Activated CD4-positive, CD25-positive, alpha-beta regulatory T cell treated with anti-CD3 and anti-CD28 coated beads, Interleukin-2, amount 50 U/mL, for 16 hours (primary cell): ENCODE data around the gene MAD1L1.

ENCODE experiments used
- DNase-seq: peaks from one replicate; pipeline ENCODE4 v3.0.0-alpha.2; 2020; ENCODE audit warnings: low read depth, low spot score

The MAD1L1 gene

DNA sequence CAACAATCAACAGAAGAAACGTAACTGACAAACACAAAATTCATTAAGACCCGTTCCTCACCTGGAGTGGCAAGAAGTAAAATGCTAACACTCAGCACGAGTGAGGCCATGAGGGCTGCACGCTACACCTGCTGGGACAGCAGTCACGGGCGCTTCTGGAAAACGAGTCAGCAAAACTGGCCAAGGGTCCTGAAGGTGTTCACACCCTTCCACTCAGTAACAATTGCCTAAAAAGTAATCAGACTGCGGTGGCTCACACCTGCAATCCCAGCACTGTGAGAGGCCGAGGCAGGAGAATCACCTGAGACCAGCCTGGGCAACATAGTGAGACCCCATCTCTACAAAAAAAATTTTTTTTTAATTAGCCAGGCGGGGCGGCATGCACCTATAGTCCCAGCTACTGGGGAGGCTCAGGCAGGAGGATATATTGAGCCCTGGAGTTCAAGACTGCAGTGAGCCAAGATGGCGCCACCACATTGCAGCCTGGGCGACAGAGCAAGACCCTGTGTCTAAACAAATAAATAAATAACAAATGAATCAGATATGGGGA lies 199.1 kb downstream of the MAD1L1 start:
- no peak for DNase-seq

GRCh38 chr7:2032876-2033407 lies 199.8 kb downstream of the MAD1L1 start:
- DNase-seq = no peak

DNA sequence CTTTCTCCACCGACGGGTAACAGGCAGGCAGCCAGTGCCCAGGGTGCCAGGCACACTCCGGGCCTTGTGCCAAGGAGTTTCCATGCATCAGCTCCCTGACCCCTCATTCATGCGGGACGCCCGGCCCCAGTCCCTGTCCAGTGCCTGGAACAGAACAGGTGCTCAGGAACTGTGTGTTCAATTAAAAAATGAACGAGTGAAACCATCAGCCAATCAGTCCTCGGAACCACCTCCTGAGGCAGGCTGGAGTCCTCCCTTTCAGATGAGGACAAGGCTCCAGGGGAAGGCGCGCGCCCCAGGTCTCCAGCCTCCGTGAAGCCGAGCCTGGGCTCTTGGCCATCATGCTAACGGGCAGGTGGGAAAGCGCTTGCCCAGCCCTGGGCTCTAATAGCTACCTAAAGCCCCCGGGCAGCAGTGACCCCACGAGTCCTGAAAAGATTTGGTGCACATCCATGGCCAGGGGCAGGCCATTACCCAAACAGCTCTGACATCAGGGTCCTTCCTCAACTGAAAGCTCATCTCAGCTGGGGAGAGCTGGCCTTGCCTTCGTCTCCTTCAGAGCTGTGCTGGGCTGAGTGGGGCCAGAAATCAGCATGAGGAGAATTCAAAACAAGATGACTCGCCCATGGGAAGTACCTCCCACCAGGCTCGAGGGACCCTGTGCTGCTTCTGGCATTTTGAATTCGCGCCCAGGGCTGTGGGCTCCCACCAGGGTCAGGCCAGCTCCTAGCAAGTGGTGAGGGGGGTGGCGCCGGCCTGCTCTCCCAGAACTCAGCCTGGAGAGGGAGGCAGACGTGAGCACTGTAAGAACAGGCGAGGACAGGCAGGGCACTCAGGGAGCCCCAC lies 200.5 kb downstream of the MAD1L1 start:
- no peak for DNase-seq

DNA sequence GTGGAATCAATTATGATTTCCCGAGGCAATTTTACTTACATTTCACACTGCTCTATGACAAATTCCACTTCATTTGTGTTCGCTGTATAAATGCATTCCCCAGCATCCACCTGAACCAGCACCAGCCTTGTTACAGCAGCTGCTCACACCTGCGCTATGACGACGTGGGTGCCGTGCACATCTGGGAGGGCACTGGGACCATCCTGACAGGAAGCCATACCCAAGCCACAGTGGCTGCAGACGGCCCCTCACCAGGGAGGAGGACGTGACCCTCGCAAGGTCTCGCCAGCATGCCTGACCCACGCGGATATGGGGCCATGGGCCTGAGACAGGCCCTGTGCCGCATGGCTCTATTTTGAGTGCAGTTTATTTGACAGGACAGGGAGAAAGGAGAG lies 201.3 kb downstream of the MAD1L1 start:
- no peak for DNase-seq

DNA sequence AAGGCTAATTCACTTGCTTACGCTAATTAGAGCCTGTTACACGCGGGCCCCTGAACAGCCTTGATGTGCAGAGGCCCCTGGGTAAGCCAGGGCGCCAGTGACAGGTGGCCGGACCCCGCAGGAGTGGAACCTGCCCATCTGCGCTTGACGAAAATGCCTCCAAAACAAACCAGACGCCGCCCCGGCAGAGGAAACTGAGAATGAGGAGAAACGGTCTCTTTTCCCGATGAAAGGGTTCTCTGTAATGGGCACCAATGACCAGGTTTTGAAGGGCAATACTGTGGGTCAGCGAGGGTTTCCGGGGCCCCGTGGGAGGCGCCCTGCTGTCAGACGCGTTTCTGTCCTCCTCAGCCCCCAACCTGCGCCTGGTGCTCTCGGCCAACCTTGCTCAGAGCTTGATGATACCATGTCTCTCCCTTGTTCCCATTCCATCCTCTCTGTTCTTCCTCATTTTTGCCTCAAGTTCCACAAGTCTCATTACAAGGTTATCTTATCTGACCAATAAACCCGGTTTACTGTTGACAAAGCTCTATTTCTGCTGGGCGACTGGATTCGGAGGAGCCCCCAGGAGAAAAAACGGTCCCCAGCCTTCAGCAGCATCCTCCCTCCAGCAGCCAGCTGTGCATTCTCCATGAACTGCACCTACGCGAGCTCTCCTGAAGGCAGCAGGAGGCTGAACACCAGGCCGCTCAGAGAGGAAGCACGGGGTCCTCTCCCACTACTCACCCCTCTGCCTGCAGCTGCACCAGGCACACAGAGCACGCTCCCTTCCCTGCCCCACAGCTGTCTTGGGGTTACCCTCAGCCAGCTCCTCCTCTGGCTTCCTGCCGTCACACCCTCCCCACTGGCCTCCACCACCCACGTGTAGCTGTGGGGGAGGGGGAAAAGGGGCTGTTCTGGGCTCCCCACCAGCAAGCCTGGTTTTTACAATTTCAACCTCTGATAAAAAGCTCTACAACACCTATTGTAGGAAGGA lies 202.0 kb downstream of the MAD1L1 start:
- DNase-seq = no peak

DNA sequence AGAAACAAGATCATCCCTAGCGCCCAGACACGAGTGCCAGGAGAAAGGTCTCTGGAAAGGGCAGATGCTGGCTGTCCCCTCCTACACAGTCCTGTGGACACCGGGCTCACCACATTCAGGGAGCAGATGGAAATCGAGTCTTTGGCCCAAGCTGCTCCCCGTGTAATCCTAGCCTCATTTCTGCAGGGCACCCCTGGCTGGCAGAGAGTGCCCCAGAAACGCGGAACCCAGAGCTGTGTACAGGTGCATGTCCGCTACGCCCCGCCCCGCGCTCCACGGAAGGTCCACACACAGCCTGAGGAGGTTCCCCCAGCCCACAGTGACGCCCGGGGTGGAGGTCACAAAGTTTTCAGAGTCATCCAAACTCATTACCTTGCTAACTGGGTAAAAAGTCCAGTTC lies 202.8 kb downstream of the MAD1L1 start:
- DNase-seq = no peak

DNA sequence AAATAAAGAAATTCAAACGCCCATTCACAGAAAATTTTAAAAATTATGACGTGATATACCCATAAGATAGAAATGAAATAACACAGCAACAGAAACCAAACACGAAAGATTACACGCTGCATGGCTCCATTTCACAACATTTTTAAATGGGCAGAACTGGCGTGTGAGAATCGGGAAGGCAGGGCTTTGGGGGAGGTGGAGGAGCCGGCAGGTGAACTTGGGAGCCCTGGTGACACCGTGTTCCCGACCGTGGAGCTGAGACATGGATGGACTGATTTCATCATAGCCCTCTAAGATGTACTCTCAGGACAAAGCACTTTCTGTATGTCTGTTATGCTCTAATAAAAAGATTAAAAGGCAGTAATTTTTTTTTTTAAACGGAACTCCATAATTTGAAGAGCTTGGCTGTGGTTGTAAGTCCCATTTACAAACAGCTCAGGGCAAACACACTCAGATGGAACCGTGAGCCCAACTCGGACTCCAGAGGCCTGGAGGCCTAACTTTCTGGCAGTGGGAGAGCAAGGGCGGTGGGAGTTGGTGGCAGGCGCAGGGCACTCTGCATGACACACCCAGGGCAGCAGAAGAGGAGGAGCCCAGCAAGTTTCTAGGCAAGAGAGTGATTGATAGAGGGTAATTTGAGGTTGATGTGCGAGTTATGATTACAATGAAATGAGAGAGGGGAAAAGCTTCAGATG lies 203.4 kb downstream of the MAD1L1 start:
- DNase-seq = no peak

GRCh38 chr7:2028733-2029132 lies 204.0 kb downstream of the MAD1L1 start:
- no peak for DNase-seq

DNA sequence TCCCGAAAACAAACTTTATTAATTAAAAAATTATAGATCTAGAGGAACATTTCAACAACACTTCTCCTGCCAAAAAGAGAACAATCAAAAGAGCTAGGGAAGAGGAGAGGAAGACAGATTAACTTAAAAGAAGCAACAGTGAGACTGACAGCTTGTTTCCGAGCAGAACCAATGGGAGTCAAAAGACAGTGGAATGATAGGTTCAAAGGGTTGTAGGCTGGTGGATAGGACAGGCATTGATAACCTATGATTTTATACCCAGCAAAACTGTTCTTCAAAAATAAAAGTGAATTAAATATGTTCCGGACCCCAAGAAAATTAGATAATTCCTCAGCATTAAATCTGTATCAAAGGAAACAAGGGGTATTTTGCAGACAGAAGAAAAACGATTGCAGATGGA lies 207.6 kb downstream of the MAD1L1 start:
- DNase-seq = no peak

GRCh38 chr7:2024567-2024918 lies 208.2 kb downstream of the MAD1L1 start:
- DNase-seq = no peak

DNA sequence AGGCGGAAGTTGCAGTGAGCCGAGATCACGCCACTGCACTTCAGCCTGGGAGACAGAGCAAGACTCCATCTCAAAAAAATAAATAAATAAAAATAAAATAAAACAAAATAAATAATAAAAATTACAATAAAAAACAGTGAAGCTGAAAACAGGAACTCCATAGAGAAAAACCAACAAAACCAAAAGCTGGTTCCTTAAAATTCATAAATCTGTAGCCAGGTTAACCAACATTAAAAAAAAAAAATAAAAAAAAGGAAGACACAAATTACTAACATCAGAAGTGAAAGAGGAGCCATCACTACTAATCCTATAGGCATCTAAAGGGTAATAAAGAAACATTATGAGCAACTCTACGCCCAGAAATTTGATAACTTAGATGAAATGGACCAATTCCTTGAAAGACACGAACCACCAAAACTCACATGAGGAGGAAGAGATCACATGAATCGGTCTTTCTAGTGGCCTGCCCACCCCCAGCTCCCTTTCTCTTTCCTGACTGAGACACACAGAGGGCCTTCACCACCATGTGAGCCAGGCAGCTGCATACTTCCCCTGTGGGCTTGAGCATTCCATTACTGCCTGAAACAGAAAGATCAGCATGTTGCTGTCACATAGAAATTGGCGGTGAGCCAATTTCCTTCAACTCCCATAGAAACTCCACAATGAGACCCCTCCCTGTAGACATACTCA lies 208.7 kb downstream of the MAD1L1 start:
- DNase-seq = no peak

DNA sequence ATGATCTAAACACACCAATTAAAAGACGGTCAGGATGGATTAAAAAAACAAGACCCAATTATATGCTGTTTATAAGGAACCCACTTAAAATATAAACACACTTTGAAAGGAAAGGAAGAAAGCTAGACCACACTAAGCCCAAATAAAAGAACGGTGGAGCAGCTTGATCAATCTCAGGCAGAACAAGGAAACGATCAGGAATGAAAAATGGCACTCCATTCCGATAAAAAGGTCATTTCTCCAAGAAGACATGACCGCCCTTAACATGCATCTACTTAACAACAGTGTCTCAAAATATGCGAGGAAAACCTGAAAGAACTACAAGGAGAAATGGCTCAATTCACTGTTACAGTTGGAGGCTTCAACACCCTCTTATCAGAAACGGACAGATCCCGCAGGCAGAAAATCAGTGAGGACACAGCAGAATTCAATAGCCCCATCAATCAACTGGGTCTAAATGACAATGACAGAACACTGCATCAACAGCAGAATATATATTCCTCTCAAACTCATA lies 210.0 kb downstream of the MAD1L1 start:
- no peak for DNase-seq

DNA sequence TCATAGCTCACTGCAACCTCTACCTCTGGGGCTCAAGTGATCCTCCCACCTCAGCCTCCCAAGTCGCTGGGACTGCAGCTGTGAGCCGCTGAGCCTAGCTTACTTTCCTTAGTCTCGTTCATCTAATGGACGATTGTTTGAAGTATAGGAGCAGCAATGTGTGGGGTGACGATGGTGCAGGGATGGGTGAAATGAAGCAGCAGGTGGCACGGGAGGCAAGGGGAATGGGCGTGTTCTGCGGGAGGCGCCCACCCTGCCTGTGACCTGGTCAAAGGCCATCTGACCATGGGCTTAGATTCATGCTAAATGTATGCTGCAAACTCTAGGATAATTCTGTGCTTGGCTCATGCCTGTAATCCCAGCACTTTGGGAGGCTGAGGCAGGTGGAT lies 210.7 kb downstream of the MAD1L1 start:
- no peak for DNase-seq

DNA sequence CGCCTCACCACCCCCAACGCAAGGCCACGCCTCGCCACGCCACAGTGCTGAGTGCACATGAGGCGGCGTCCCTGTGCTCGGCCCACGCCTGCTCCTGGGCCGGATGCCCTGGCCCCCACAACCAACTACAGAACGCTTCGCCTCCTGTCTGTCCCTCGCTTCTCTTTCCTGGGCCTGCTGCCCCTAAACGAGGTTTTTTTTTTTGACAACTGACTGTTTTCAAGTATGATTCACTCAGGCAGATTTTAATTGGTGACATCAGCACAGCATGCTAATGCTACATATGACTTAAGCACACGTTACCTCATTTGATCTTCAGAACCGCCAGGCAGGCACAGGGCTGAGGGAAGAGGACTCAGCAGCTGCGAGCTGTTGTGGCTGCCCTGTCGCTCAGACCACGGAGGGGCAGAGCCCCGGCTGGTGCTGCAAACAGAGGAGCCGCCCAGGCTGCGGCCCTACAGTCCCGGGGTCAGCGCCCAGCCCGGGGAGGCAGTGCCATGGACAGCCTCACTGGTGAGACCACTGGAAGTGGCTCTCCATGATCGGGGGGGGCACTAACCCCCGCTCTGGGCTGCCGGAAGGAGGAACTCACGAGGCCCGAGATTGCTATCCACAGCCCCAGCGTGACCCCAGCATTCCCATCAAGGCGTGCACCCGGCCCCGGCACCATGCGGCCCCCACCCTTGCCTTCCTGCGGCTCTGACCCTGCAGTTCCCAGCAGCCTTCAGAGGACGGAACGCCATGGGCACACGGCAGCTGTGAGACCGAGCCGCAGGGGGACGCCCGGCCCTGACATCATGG lies 212.8 kb downstream of the MAD1L1 start:
- no peak for DNase-seq

GRCh38 chr7:2019461-2019710 lies 213.4 kb downstream of the MAD1L1 start:
- no peak for DNase-seq

DNA sequence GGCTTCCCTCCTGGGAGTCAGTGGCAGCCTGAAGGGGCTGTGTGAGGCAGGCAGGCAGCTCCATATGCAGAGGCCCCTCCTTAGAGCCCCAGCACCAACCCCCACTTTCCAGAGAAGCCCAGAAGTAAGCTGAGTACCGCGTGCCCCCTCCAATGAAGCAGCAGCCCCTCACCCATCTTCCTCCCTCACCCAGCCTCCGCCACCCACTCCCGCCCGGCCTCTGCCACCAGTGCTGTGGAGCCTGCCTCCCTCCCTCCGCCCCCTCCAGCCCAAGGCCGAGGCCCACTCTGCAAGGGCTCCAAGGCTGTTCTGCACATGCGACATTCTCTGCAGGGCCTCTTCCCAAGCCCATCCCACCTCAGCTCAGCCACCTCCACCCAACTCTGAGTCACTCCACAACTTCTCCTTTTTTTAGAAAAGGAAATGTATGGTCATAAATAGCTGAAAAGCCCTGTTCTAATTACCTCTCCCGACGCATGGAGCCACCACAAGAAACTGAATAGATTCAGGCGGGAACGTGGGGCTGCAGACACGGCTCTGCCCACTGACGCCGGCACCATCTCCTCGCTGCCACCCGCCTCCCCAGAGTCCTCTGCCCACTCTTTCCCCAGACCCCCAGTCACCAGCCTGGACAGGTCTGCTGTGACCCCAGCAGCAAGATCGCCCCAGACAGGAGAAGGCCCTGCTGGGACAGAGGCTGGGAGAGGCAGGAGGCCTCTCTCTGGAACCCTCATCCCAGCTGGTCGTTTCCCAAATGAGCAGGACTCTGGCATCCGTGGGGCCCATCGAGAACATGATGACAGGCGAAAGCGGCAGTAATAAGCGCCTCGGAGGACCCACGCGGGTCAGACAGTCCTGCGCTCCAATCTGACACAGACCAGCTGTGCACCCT lies 213.9 kb downstream of the MAD1L1 start:
- no peak for DNase-seq

GRCh38 chr7:2017914-2018568 lies 214.7 kb downstream of the MAD1L1 start:
- DNase-seq = no peak

DNA sequence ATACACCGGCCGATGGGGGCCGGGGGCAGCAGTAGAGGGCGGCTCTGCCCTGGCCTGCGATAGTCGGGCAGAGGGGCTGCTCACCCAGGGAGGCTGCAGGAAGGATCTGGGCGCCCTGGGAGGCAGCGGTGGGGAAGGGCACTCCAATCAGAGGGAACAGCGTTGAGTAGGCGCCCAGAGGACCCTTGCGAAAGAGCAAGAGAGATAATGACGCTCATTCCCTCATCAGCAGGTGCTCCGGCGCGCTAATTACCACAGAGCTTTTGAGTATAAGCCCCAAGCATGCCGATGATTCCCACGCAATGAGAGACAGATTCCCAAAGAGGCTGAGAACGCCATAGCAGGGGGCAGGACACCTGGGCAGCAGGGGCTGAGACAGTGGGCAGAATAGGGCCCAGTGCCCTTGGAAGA lies 215.3 kb downstream of the MAD1L1 start:
- no peak for DNase-seq
